Measurements from ENCODE around the gene TUBA4B.

DNA sequence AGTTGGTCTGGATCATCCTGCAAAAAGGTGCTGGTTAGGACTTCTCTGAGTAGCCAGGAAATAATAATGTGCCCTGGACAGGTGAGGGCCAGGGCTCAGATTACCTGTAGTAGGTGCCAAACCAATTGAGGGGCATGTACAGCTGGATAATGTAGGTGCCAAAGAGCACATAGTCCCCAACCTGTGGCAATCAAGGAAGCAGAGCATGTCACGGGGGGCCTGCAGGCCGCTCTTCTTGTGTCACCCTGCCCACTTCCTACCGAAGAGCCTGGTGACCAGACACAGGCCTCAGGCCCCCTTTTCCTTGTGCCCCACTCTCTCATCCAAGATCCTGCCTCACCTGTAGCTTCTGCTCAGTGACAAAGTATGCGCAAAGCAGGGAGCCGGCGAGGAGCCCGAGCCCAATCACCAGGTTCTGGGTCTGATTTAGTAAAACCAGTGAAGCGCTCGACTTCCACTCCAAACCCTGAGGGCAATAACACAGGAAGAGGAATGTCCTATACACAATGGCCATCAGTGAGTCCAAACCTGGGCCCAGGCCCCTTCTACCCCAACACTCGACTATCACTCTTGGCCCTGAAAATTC lies 39.5 kb upstream of the TUBA4B start:
- TF ChIP-seq POLR2A (IDR thresholded peaks at IDR 0.05): no peak
- TF ChIP-seq, protein P1, sequence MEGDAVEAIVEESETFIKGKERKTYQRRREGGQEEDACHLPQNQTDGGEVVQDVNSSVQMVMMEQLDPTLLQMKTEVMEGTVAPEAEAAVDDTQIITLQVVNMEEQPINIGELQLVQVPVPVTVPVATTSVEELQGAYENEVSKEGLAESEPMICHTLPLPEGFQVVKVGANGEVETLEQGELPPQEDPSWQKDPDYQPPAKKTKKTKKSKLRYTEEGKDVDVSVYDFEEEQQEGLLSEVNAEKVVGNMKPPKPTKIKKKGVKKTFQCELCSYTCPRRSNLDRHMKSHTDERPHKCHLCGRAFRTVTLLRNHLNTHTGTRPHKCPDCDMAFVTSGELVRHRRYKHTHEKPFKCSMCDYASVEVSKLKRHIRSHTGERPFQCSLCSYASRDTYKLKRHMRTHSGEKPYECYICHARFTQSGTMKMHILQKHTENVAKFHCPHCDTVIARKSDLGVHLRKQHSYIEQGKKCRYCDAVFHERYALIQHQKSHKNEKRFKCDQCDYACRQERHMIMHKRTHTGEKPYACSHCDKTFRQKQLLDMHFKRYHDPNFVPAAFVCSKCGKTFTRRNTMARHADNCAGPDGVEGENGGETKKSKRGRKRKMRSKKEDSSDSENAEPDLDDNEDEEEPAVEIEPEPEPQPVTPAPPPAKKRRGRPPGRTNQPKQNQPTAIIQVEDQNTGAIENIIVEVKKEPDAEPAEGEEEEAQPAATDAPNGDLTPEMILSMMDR (IDR thresholded peaks at IDR 0.05): no peak
